CD14-positive monocyte (primary cell): ENCODE data around the gene PPP6R3. TPM values are rescaled to one million over a fixed set of nuclear protein-coding genes. Genes with fewer than 3 reads are reported as not detected.

ENCODE experiments used
- DNase-seq, 3 donors: peaks; one replicate each; pipeline ENCODE4 v3.0.0-alpha.2; 2011 to 2022
- H2AFZ ChIP-seq: 2 replicates; pipeline ENCODE4 v1.6.0; 2012; ENCODE audit warnings: mild to moderate bottlenecking, low read depth, low read length, inconsistent platforms; ENCODE audit not compliant: insufficient read depth, poor library complexity, severe bottlenecking
- H3K27ac ChIP-seq, 2 donors: 1 replicate in 1 of 2; 2 replicates in 1 of 2; pipeline ENCODE4 v1.5.1; 2012 to 2013; ENCODE audit warnings: low read length in 2 of 2, control low read depth in 1 of 2, inconsistent platforms in 1 of 2, low read depth in 1 of 2, mild to moderate bottlenecking in 1 of 2
- H3K27me3 ChIP-seq, 2 donors: one replicate each; pipeline versions ENCODE4 v1.6.0 to v1.6.1; 2011 to 2013; ENCODE audit warnings: low read length in 2 of 2; ENCODE audit not compliant: control insufficient read depth in 2 of 2, insufficient read depth in 2 of 2
- H3K36me3 ChIP-seq, 2 donors: replicated peaks in 1 of 2; 1 replicate in 1 of 2; 2 replicates in 1 of 2; pipeline versions ENCODE4 v1.5.1 to v1.6.1; 2012 to 2013; ENCODE audit warnings: low read length in 2 of 2, control low read depth in 1 of 2, inconsistent platforms in 1 of 2, mild to moderate bottlenecking in 1 of 2; ENCODE audit not compliant: insufficient read depth in 2 of 2, control insufficient read depth in 1 of 2
- H3K4me1 ChIP-seq, 2 donors: 1 replicate in 1 of 2; 2 replicates in 1 of 2; pipeline versions ENCODE4 v1.5.1 to v1.6.1; 2012 to 2013; ENCODE audit warnings: low read length in 2 of 2, control low read depth in 1 of 2, inconsistent platforms in 1 of 2, mild to moderate bottlenecking in 1 of 2, moderate library complexity in 1 of 2; ENCODE audit not compliant: insufficient read depth in 2 of 2, control insufficient read depth in 1 of 2
- H3K4me2 ChIP-seq: replicated peaks from 2 replicates; pipeline ENCODE3; 2012; ENCODE audit warnings: low read length, moderate library complexity, mild to moderate bottlenecking; ENCODE audit not compliant: poor library complexity, severe bottlenecking; ENCODE audit errors: extremely low read depth
- H3K4me3 ChIP-seq, 3 experiments: fragments of 200-600 bp in 1 of 3; sonication (generic) in 1 of 3; replicated peaks in 1 of 3; 1 replicate in 2 of 3; 2 replicates in 1 of 3; pipeline ENCODE4 v1.5.1; 2011 to 2013; ENCODE audit warnings: low read length in 3 of 3, mild to moderate bottlenecking in 3 of 3, control low read depth in 2 of 3, low read depth in 2 of 3, inconsistent platforms in 1 of 3, moderate library complexity in 1 of 3
- H3K79me2 ChIP-seq: 2 replicates; pipeline ENCODE4 v1.6.0; 2012; ENCODE audit warnings: mild to moderate bottlenecking, control low read depth, inconsistent platforms, low read length, moderate library complexity; ENCODE audit not compliant: insufficient read depth
- H3K9ac ChIP-seq: 2 replicates; pipeline ENCODE4 v1.6.0; 2017; ENCODE audit warnings: low read length, mild to moderate bottlenecking; ENCODE audit not compliant: insufficient read depth, poor library complexity, severe bottlenecking
- H3K9me3 ChIP-seq, 2 donors: replicated peaks in 1 of 2; 1 replicate in 1 of 2; 2 replicates in 1 of 2; pipeline versions ENCODE4 v1.5.1 to v1.6.1; 2012 to 2013; ENCODE audit warnings: low read length in 2 of 2, control low read depth in 1 of 2; ENCODE audit not compliant: control insufficient read depth in 1 of 2, insufficient read depth in 1 of 2
- H4K20me1 ChIP-seq: 2 replicates; pipeline ENCODE4 v1.6.0; 2012; ENCODE audit warnings: mild to moderate bottlenecking, low read length, control low read depth, moderate library complexity; ENCODE audit not compliant: insufficient read depth
- H3K27ac Mint-ChIP-seq, 7 donors: one replicate each; pipeline ENCODE4 v1.8.0; 2020; ENCODE audit warnings: mild to moderate bottlenecking in 7 of 7, mixed read lengths in 7 of 7, moderate library complexity in 6 of 7, inconsistent platforms in 2 of 7
- H3K27me3 Mint-ChIP-seq, 3 donors: one replicate each; pipeline ENCODE4 v1.8.0; 2021 to 2022; ENCODE audit warnings: low read depth in 3 of 3, mild to moderate bottlenecking in 3 of 3, mixed read lengths in 3 of 3, moderate library complexity in 3 of 3, inconsistent platforms in 1 of 3
- H3K36me3 Mint-ChIP-seq, 2 donors: one replicate each; pipeline ENCODE4 v1.8.0; 2020; ENCODE audit warnings: mixed read lengths in 2 of 2, inconsistent platforms in 1 of 2, mild to moderate bottlenecking in 1 of 2
- H3K4me1 Mint-ChIP-seq: one replicate; pipeline ENCODE4 v1.8.0; 2020; ENCODE audit warnings: mild to moderate bottlenecking, mixed read lengths
- H3K4me3 Mint-ChIP-seq, 2 donors: one replicate each; pipeline ENCODE4 v1.8.0; 2020; ENCODE audit warnings: mild to moderate bottlenecking in 2 of 2, mixed read lengths in 2 of 2, moderate library complexity in 1 of 2
- H3K9me3 Mint-ChIP-seq, 7 donors: one replicate each; pipeline ENCODE4 v1.8.0; 2020 to 2022; ENCODE audit warnings: mixed read lengths in 7 of 7, mild to moderate bottlenecking in 6 of 7, moderate library complexity in 6 of 7, inconsistent platforms in 2 of 7
- WGBS: methylation state at CpG from one replicate; pipeline ENCODE4 v1.1.5; 2013; ENCODE audit warnings: missing lambda C conversion rate; ENCODE audit not compliant: insufficient coverage; 5-methylcytosine and 5-hydroxymethylcytosine counted together
- intact Hi-C, 2 donors: fragments of 100-400 bp; cut with micrococcal nuclease; formaldehyde crosslinking; loops; one replicate each; pipeline versions ENCODE4 v1.15.0 to v1.15.1; 2023
- polyA plus RNA-seq, 3 donors: library from polyadenylated mRNA; depleted of rRNA in 1 of 3; unstranded in 2 of 3; stranded (reverse) in 1 of 3; fragments of 300-500 nt in 2 of 3; fragments of >200 nt in 1 of 3; fragmentation: Illumina TruSeq in 2 of 3; gene quantifications; 1 replicate in 2 of 3; 2 replicates in 1 of 3; pipeline ENCODE4 v1.2.3, GENCODE V29; 2012 to 2021
- TF ChIP-seq, protein P1 (sequence below): fragments of 200-600 bp; IDR thresholded peaks from one replicate; pipeline ENCODE4 v1.8.0; 2022; ENCODE audit warnings: antibody characterized with exemption, mild to moderate bottlenecking

PPP6R3 gene
- polyA plus RNA-seq, 3 donors = 22.9 to 39.4 (median 38.1) TPM

DNA sequence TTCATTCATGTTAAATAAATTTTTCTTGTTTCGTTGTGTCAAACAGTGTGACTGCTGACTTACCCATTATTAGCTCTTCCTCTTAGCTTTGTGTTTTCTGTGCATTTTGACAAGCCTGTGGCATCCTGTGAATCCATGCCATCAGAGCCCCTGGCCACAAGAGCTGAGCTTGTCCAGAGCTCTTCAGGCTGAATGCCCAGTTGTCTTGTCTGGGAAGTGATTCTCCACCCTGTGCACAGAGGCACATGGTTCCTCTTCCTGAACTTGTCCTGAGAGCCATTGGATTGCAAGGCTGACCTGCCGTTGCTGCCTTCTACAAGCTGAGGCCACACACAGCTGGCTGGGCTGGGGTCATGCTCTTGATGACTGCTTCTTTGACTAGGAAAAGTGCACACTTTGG, 64.1 kb downstream of the PPP6R3 start:
- peaks cover 14% of the 10 kb centered on the region in 2 donors for H3K4me1 ChIP-seq
- TF ChIP-seq, protein P1, sequence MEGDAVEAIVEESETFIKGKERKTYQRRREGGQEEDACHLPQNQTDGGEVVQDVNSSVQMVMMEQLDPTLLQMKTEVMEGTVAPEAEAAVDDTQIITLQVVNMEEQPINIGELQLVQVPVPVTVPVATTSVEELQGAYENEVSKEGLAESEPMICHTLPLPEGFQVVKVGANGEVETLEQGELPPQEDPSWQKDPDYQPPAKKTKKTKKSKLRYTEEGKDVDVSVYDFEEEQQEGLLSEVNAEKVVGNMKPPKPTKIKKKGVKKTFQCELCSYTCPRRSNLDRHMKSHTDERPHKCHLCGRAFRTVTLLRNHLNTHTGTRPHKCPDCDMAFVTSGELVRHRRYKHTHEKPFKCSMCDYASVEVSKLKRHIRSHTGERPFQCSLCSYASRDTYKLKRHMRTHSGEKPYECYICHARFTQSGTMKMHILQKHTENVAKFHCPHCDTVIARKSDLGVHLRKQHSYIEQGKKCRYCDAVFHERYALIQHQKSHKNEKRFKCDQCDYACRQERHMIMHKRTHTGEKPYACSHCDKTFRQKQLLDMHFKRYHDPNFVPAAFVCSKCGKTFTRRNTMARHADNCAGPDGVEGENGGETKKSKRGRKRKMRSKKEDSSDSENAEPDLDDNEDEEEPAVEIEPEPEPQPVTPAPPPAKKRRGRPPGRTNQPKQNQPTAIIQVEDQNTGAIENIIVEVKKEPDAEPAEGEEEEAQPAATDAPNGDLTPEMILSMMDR = no peak
- no peak overlapping the region for H2AFZ ChIP-seq
- H3K9me3 ChIP-seq = no peaks in the 10 kb centered on the region
- no peak overlapping the region for H3K4me3 ChIP-seq
- peaks cover 87% of the 10 kb centered on the region for H3K79me2 ChIP-seq
- H3K27ac ChIP-seq = peak overlapping the region in 1 of 2 donors; percentile 10
- no peak overlapping the region for H3K9ac ChIP-seq
- peaks cover 84 to 96% of the 10 kb centered on the region in 2 donors for H3K36me3 Mint-ChIP-seq
- H3K36me3 ChIP-seq = peaks cover 84 to 98% of the 10 kb centered on the region in 2 donors
- H3K27ac Mint-ChIP-seq = peak overlapping the region in 5 of 7 donors; percentile 22 to 72 (median 53)
- H3K27me3 Mint-ChIP-seq = no peaks in the 10 kb centered on the region
- H4K20me1 ChIP-seq = peaks cover 97% of the 10 kb centered on the region
- H3K4me1 Mint-ChIP-seq = peaks cover 38% of the 10 kb centered on the region
- intact Hi-C loops = no loop called here
- H3K4me3 Mint-ChIP-seq = no peak overlapping the region
- WGBS = 43% methylated on average over 1 of the region's 2 CpGs
- peaks cover 0 to 2% (median 0%) of the 10 kb centered on the region in 7 donors for H3K9me3 Mint-ChIP-seq
- H3K4me2 ChIP-seq = no peak overlapping the region
- H3K27me3 ChIP-seq = no peaks in the 10 kb centered on the region
- no peak for DNase-seq

DNA sequence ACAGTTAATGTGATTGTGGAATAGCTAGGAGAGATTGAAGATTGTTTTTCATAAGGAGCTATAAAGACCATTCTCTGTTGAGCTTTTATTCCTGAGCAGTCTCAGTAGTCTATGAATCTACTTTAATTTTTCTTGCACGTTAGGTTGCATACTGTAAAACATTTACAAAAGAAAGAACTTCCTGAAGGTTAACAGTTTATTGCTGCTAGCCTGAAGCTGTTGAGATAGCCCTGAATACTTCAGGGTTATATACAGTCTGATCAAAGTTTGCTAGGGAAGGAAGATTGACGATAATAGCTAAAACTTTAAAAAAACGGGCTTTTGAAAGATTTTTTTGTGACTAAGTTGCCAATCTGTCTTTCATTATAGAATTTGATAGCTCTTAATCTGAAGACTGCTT, 64.8 kb downstream of the PPP6R3 start:
- Histone ChIP-seq H3K79me2 (peaks cover 87% of the 10 kb centered on the region), H3K27ac (no peak overlapping the region), H4K20me1 (peaks cover 97% of the 10 kb centered on the region), H3K36me3 (peaks cover 78 to 98% of the 10 kb centered on the region in 2 donors), H2AFZ (no peak overlapping the region), H3K4me2 (no peak overlapping the region), H3K9ac (no peak overlapping the region), H3K4me1 (peaks cover 14% of the 10 kb centered on the region in 2 donors), H3K27me3 (no peaks in the 10 kb centered on the region), H3K4me3 (no peak overlapping the region), H3K9me3 (no peaks in the 10 kb centered on the region)
- Mint-ChIP-seq H3K36me3 (peaks cover 80 to 95% of the 10 kb centered on the region in 2 donors), H3K27me3 (no peaks in the 10 kb centered on the region), H3K9me3 (peaks cover 0 to 2% (median 0%) of the 10 kb centered on the region in 7 donors), H3K4me3 (no peak overlapping the region), H3K4me1 (peaks cover 38% of the 10 kb centered on the region), H3K27ac (no peak overlapping the region)
- no peak for DNase-seq
- intact Hi-C loops = no loop called here
- WGBS = no CpG with 5 or more reads among the region's 3 CpGs
- TF ChIP-seq, protein P1 = no peak
